GM12872 (cell line): ENCODE results near the gene FRAS1.

ENCODE experiments used
- CTCF ChIP-seq: IDR thresholded peaks from 3 replicates; pipeline ENCODE4 v1.5.1; 2011; ENCODE audit warnings: low read depth, mild to moderate bottlenecking, low read length, moderate library complexity; ENCODE audit not compliant: insufficient read depth

FRAS1 gene

GRCh38 chr4:78145008-78145407 lies 87.9 kb downstream of the FRAS1 start:
- TF ChIP-seq CTCF: no peak

- no peak for TF ChIP-seq CTCF
These were observed 88.5 kb downstream of the FRAS1 start for GRCh38 chr4:78145622-78146021.

GRCh38 chr4:78149751-78150542 lies 92.8 kb downstream of the FRAS1 start:
- no peak for TF ChIP-seq CTCF

- TF ChIP-seq CTCF: no peak
These were observed 93.4 kb downstream of the FRAS1 start for GRCh38 chr4:78150543-78150864.

GRCh38 chr4:78152795-78153194 lies 95.7 kb downstream of the FRAS1 start:
- no peak for TF ChIP-seq CTCF

- TF ChIP-seq CTCF: no peak
These were observed 98.0 kb downstream of the FRAS1 start for GRCh38 chr4:78154972-78155590.

- TF ChIP-seq CTCF: no peak
These were observed 98.5 kb downstream of the FRAS1 start for GRCh38 chr4:78155616-78156105.
